SK-N-SH treated with all-trans-retinoic acid at 6 μM for 48 hours (cell line): ENCODE measurements around the gene KRT75.

Source experiments
- ATAC-seq: fragments of 200-7000 bp; cut with Tn5 transposase; 3 replicates; pipeline ENCODE4 v1.9.1; 2020; ENCODE audit warnings: mild to moderate bottlenecking, moderate library complexity
- BACH2 ChIP-seq: fragments of 250-450 bp; sonication (Bioruptor Pico); IDR thresholded peaks from 2 replicates; pipeline ENCODE4 v1.9.0; 2021; ENCODE audit warnings: mild to moderate bottlenecking, borderline replicate concordance
- CREB5 ChIP-seq: fragments of 250-450 bp; sonication (Bioruptor Pico); IDR thresholded peaks from 2 replicates; pipeline ENCODE4 v1.5.1; 2020; ENCODE audit warnings: low read depth, mild to moderate bottlenecking, moderate library complexity
- CSRNP3 ChIP-seq: fragments of 250-450 bp; sonication (Bioruptor Pico); IDR thresholded peaks from 2 replicates; pipeline ENCODE4 v1.5.1; 2021; ENCODE audit warnings: mild to moderate bottlenecking, moderate library complexity
- GLIS3 ChIP-seq: fragments of 250-450 bp; sonication (Bioruptor Pico); IDR thresholded peaks from 2 replicates; pipeline ENCODE4 v1.5.0; 2020; ENCODE audit warnings: mild to moderate bottlenecking, moderate library complexity
- ISL1 ChIP-seq: fragments of 250-450 bp; sonication (Bioruptor Pico); IDR thresholded peaks from 2 replicates; pipeline ENCODE4 v2.1.2; 2022; ENCODE audit warnings: mild to moderate bottlenecking, moderate library complexity
- OSR1 ChIP-seq: fragments of 250-450 bp; sonication (Bioruptor Pico); IDR thresholded peaks from 2 replicates; pipeline ENCODE4 v1.8.0; 2022; ENCODE audit warnings: moderate library complexity, mild to moderate bottlenecking, inconsistent platforms
- PATZ1 ChIP-seq: fragments of 250-450 bp; sonication (Bioruptor Pico); IDR thresholded peaks from 2 replicates; pipeline ENCODE4 v1.8.0; 2020; ENCODE audit warnings: mild to moderate bottlenecking, moderate library complexity, borderline replicate concordance
- POU6F1 ChIP-seq: fragments of 250-450 bp; sonication (Bioruptor Pico); IDR thresholded peaks from 2 replicates; pipeline ENCODE4 v1.8.0; 2021; ENCODE audit warnings: low read depth, mild to moderate bottlenecking, moderate library complexity, borderline replicate concordance
- PPARA ChIP-seq: fragments of 250-450 bp; sonication (Bioruptor Pico); IDR thresholded peaks from 2 replicates; pipeline ENCODE4 v1.5.0; 2020; ENCODE audit warnings: mild to moderate bottlenecking, borderline replicate concordance
- RARB ChIP-seq: fragments of 250-450 bp; sonication (Bioruptor Pico); IDR thresholded peaks from 2 replicates; pipeline ENCODE4 v1.8.0; 2021; ENCODE audit warnings: mild to moderate bottlenecking, moderate library complexity
- TCF4 ChIP-seq: fragments of 250-450 bp; sonication (Bioruptor Pico); IDR thresholded peaks from 2 replicates; pipeline ENCODE4 v1.8.0; 2021; ENCODE audit warnings: mild to moderate bottlenecking, moderate library complexity, borderline replicate concordance
- TSHZ2 ChIP-seq: fragments of 250-450 bp; sonication (Bioruptor Pico); IDR thresholded peaks from 2 replicates; pipeline ENCODE4 v1.5.0; 2020; ENCODE audit warnings: mild to moderate bottlenecking, moderate library complexity
- ZC3H10 ChIP-seq: fragments of 250-450 bp; sonication (Bioruptor Pico); IDR thresholded peaks from 2 replicates; pipeline ENCODE4 v1.5.1; 2021; ENCODE audit warnings: mild to moderate bottlenecking, moderate library complexity
- ZFP30 ChIP-seq: fragments of 450-650 bp; formaldehyde crosslinking; IDR thresholded peaks from 2 replicates; pipeline ENCODE4 v1.5.0; 2022; ENCODE audit warnings: mild to moderate bottlenecking, moderate library complexity
- ZNF565 ChIP-seq: fragments of 450-650 bp; formaldehyde crosslinking; conservative IDR thresholded peaks from 2 replicates; pipeline ENCODE4 v1.5.0; 2020; ENCODE audit warnings: low read depth, mild to moderate bottlenecking, moderate library complexity

KRT75 gene

GRCh38 chr12:52439420-52439819 is 5.2 kb upstream of the KRT75 start:
- no peak for ATAC-seq
- no peak for TF ChIP-seq GLIS3
- TF ChIP-seq RARB, result no peak
- TF ChIP-seq BACH2 (CRISPR knock-in tag), result no peak
- no peak for TF ChIP-seq POU6F1 (CRISPR knock-in tag)
- TF ChIP-seq PATZ1 (CRISPR knock-in tag), result no peak
- TF ChIP-seq ZFP30 (CRISPR knock-in tag), result no peak
- TF ChIP-seq CREB5 (CRISPR knock-in tag), result no peak
- no peak for TF ChIP-seq CSRNP3 (CRISPR knock-in tag)
- TF ChIP-seq TSHZ2 (CRISPR knock-in tag), result no peak
- TF ChIP-seq, all 23 proteins: peak for 0

GRCh38 chr12:52438305-52439301 is 4.4 kb upstream of the KRT75 start:
- no peak for TF ChIP-seq TSHZ2 (CRISPR knock-in tag)
- no peak for TF ChIP-seq ZNF565 (CRISPR knock-in tag)
- no peak for TF ChIP-seq RARB
- no peak for TF ChIP-seq PPARA (CRISPR knock-in tag)
- TF ChIP-seq POU6F1 (CRISPR knock-in tag), result no peak
- no peak for TF ChIP-seq OSR1 (CRISPR knock-in tag)
- TF ChIP-seq TCF4 (CRISPR knock-in tag), result no peak
- TF ChIP-seq ISL1 (CRISPR knock-in tag), result no peak
- TF ChIP-seq PATZ1 (CRISPR knock-in tag), result no peak
- TF ChIP-seq ZC3H10 (CRISPR knock-in tag), result no peak
- TF ChIP-seq CREB5 (CRISPR knock-in tag), result no peak
- ATAC-seq, result no peak
